HG03280 (cell line): Measurements from ENCODE around the gene TSEN34.
"Not testable (repeated sequence)": the region's sequence is repeated elsewhere in the genome, so short reads cannot be mapped to it uniquely, and the experiment has no call there.

ENCODE experiments used
- ATAC-seq: cut with Tn5 transposase; IDR thresholded peaks from one replicate; pipeline ENCODE4 v1.9.1; 2021; ENCODE audit warnings: mild to moderate bottlenecking, moderate library complexity; ENCODE audit not compliant: unreplicated experiment

Gene TSEN34

GRCh38 chr19:54229146-54229545 lies 38.0 kb downstream of the TSEN34 start:
- ATAC-seq = no peak

- no peak for ATAC-seq
Measured at GRCh38 chr19:54230031-54230430, 38.9 kb downstream of the TSEN34 start.

- peak; percentile 52 for ATAC-seq
Measured at GRCh38 chr19:54231077-54231931, 40.2 kb downstream of the TSEN34 start.

- no peak for ATAC-seq
Measured at GRCh38 chr19:54233941-54234340, 42.8 kb downstream of the TSEN34 start.

- ATAC-seq = not testable (repeated sequence)
Measured at GRCh38 chr19:54239491-54240371, 48.6 kb downstream of the TSEN34 start.

GRCh38 chr19:54240372-54241336 lies 49.5 kb downstream of the TSEN34 start:
- not testable (repeated sequence) for ATAC-seq

GRCh38 chr19:54242234-54242633 lies 51.1 kb downstream of the TSEN34 start:
- not testable (repeated sequence) for ATAC-seq

- not testable (repeated sequence) for ATAC-seq
Measured at GRCh38 chr19:54242646-54243045, 51.5 kb downstream of the TSEN34 start, which contains the start of gene LILRA6. Gene LILRA6 (minus strand): TSS chr19:54242790.

GRCh38 chr19:54243809-54244208 lies 52.7 kb downstream of the TSEN34 start:
- ATAC-seq = not testable (repeated sequence)
